HCT116 (cell line): ENCODE data around the gene CYP26B1. TPM values are rescaled to one million over a fixed set of nuclear protein-coding genes. Genes with fewer than 3 reads are reported as not detected.

Source experiments
- ATAC-seq: fragments of 200-7000 bp; cut with Tn5 transposase; 2 replicates; pipeline ENCODE4 v1.9.1; 2020; ENCODE audit warnings: mild to moderate bottlenecking, moderate library complexity
- BruUV-seq: library from RNA; stranded (reverse); fragments of 400-500 nt; replicated peaks from 2 replicates; lab custom pipeline; 2021; lab: Mats Ljungman, UMichigan
- CTCF ChIA-PET: fragments of 300-600 bp; sonication (Branson Sonifier 250); formaldehyde crosslinking; loops from one replicate; lab custom pipeline; 2021; ENCODE audit warnings: antibody characterized with exemption; lab: Charles Lee
- POLR2A ChIA-PET: fragments of 300-600, 350-600 bp; sonication (Branson Sonifier 250); formaldehyde crosslinking; loops from one replicate; lab custom pipeline; 2021; ENCODE audit warnings: antibody characterized with exemption; lab: Charles Lee
- RAD21 ChIA-PET, 2 experiments: fragments of 300-600 bp; sonication (Branson Sonifier 250); formaldehyde crosslinking; loops; one replicate each; lab custom pipeline; 2023; ENCODE audit warnings: low total read pairs in 2 of 2; ENCODE audit not compliant: uncharacterized antibody in 2 of 2, unreplicated experiment in 2 of 2, low non-redundant PET in 1 of 2; lab: Charles Lee
- DNase-seq: peaks from one replicate; pipeline ENCODE4 v3.0.0-alpha.2; 2010; ENCODE audit warnings: low read depth, low spot score
- H2AFZ ChIP-seq: fragments of 200-600 bp; shearing (Covaris generic), sonication (generic); 2 replicates; pipeline ENCODE4 v1.6.1; 2017; ENCODE audit warnings: low read depth, mixed run types, mixed read lengths, antibody characterized with exemption, low read length; ENCODE audit not compliant: poor library complexity, severe bottlenecking
- H3K27ac ChIP-seq: 2 replicates; pipeline ENCODE4 v1.5.1; 2012; ENCODE audit warnings: low read depth, low read length
- H3K27me3 ChIP-seq: fragments of 200-600 bp; sonication (generic); 2 replicates; pipeline ENCODE4 v1.6.1; 2016; ENCODE audit warnings: mixed run types, low read length, mixed read lengths; ENCODE audit not compliant: insufficient read depth
- H3K36me3 ChIP-seq, 2 experiments: fragments of 200-500 bp in 1 of 2; fragments of 200-600 bp in 1 of 2; sonication (Bioruptor generic) in 1 of 2; sonication (generic) in 1 of 2; 2 replicates each; pipeline versions ENCODE4 v1.5.1 to v1.6.1; 2014 to 2016; ENCODE audit warnings: low read length in 2 of 2, inconsistent platforms in 1 of 2, mixed read lengths in 1 of 2, mixed run types in 1 of 2; ENCODE audit not compliant: insufficient read depth in 2 of 2, control insufficient read depth in 1 of 2
- H3K4me1 ChIP-seq, 2 experiments: fragments of 200-600 bp in 1 of 2; sonication (generic) in 1 of 2; 2 replicates each; pipeline versions ENCODE4 v1.5.1 to v1.6.1; 2012 to 2017; ENCODE audit warnings: low read length in 2 of 2, inconsistent platforms in 1 of 2, mild to moderate bottlenecking in 1 of 2, mixed read lengths in 1 of 2, mixed run types in 1 of 2, moderate library complexity in 1 of 2; ENCODE audit not compliant: insufficient read depth in 2 of 2, control insufficient read depth in 1 of 2
- H3K4me2 ChIP-seq: fragments of 200-600 bp; sonication (generic); 2 replicates; pipeline ENCODE4 v1.6.1; 2017; ENCODE audit warnings: mixed run types, low read length, mixed read lengths
- H3K4me3 ChIP-seq, 2 experiments: fragments of 200-600 bp in 1 of 2; sonication (generic) in 1 of 2; replicated peaks in 1 of 2; 2 replicates each; pipeline ENCODE4 v1.5.1; 2011 to 2016; ENCODE audit warnings: low read length in 2 of 2, control low read depth in 1 of 2, low read depth in 1 of 2, mild to moderate bottlenecking in 1 of 2, mixed read lengths in 1 of 2, mixed run types in 1 of 2
- H3K79me2 ChIP-seq: fragments of 200-600 bp; sonication (generic); 2 replicates; pipeline ENCODE4 v1.6.1; 2017; ENCODE audit warnings: mild to moderate bottlenecking, mixed run types, low read length, moderate library complexity, mixed read lengths; ENCODE audit not compliant: insufficient read depth
- H3K9ac ChIP-seq: fragments of 200-600 bp; sonication (generic); 2 replicates; pipeline ENCODE4 v1.6.1; 2016; ENCODE audit warnings: low read length, mixed read lengths
- H3K9me2 ChIP-seq: fragments of 200-600 bp; sonication (generic), shearing (Covaris generic); 2 replicates; pipeline ENCODE4 v1.6.1; 2017; ENCODE audit warnings: mixed run types, mild to moderate bottlenecking, moderate library complexity; ENCODE audit not compliant: insufficient read depth
- H3K9me3 ChIP-seq, 2 experiments: fragments of 200-500 bp in 1 of 2; fragments of 200-600 bp in 1 of 2; sonication (Bioruptor generic) in 1 of 2; sonication (generic) in 1 of 2; 2 replicates each; pipeline ENCODE4 v1.6.1; 2014 to 2017; ENCODE audit warnings: low read length in 2 of 2, mixed read lengths in 2 of 2, inconsistent platforms in 1 of 2, low read depth in 1 of 2, mild to moderate bottlenecking in 1 of 2, mixed run types in 1 of 2, moderate library complexity in 1 of 2; ENCODE audit not compliant: control insufficient read depth in 1 of 2, insufficient read depth in 1 of 2
- H4K20me1 ChIP-seq: fragments of 200-600 bp; sonication (generic), shearing (Covaris generic); 2 replicates; pipeline ENCODE4 v1.6.1; 2017; ENCODE audit warnings: mixed run types, mild to moderate bottlenecking, moderate library complexity; ENCODE audit not compliant: insufficient read depth
- ATF3 ChIP-seq: IDR thresholded peaks from 2 replicates; pipeline ENCODE4 v1.6.1; 2012
- CBX3 ChIP-seq: IDR thresholded peaks from 2 replicates; pipeline ENCODE4 v1.6.1; 2012; ENCODE audit warnings: low read depth
- CEBPB ChIP-seq: IDR thresholded peaks from 2 replicates; pipeline ENCODE4 v1.6.1; 2012; ENCODE audit warnings: low read depth
- EGR1 ChIP-seq: IDR thresholded peaks from 2 replicates; pipeline ENCODE4 v1.6.1; 2012; ENCODE audit warnings: low read depth
- ELF1 ChIP-seq: IDR thresholded peaks from 2 replicates; pipeline ENCODE4 v1.6.1; 2012; ENCODE audit warnings: low read depth, borderline replicate concordance
- EZH2 ChIP-seq: fragments of 200-600 bp; sonication (generic); IDR thresholded peaks from 2 replicates; pipeline ENCODE4 v1.6.1; 2017; ENCODE audit warnings: antibody characterized with exemption, mixed run types
- EZH2phosphoT487 ChIP-seq: fragments of 200-600 bp; IDR thresholded peaks from 2 replicates; pipeline ENCODE4 v1.6.1; 2018; ENCODE audit warnings: antibody characterized with exemption, borderline replicate concordance
- FOSL1 ChIP-seq: IDR thresholded peaks from 2 replicates; pipeline ENCODE4 v1.6.1; 2012; ENCODE audit warnings: low read depth
- POLR2AphosphoS5 ChIP-seq: IDR thresholded peaks from 2 replicates; pipeline ENCODE4 v1.6.1; 2011; ENCODE audit warnings: mild to moderate bottlenecking, low read depth, low read length, moderate library complexity
- RAD21 ChIP-seq: IDR thresholded peaks from 2 replicates; pipeline ENCODE4 v1.6.1; 2012; ENCODE audit warnings: low read depth, mild to moderate bottlenecking
- SP1 ChIP-seq: IDR thresholded peaks from 2 replicates; pipeline ENCODE4 v1.6.1; 2012; ENCODE audit warnings: low read depth
- SRF ChIP-seq: IDR thresholded peaks from 2 replicates; pipeline ENCODE4 v1.6.1; 2012; ENCODE audit warnings: low read depth
- TCF7L2 ChIP-seq: IDR thresholded peaks from 2 replicates; pipeline ENCODE4 v1.7.0; 2011; ENCODE audit warnings: borderline replicate concordance, inconsistent platforms; ENCODE audit not compliant: insufficient read depth, insufficient read length; ENCODE audit errors: extremely low read depth
- YY1 ChIP-seq: IDR thresholded peaks from 2 replicates; pipeline ENCODE4 v1.6.1; 2011; ENCODE audit warnings: low read length, low read depth, moderate library complexity, mild to moderate bottlenecking; ENCODE audit not compliant: insufficient replicate concordance; ENCODE audit errors: extremely low read depth
- ZFX ChIP-seq: fragments of 450-650 bp; IDR thresholded peaks from 2 replicates; pipeline ENCODE4 v1.6.1; 2017
- ZNF274 ChIP-seq: fragments of 200-500 bp; sonication (Bioruptor generic); IDR thresholded peaks from 2 replicates; pipeline ENCODE4 v1.6.1; 2014; ENCODE audit warnings: mild to moderate bottlenecking, low read depth, low read length, inconsistent platforms
- intact Hi-C: fragments of 100-400 bp; cut with micrococcal nuclease; formaldehyde crosslinking; loops from 2 replicates; pipeline ENCODE4 v1.10.0; 2022
- total RNA-seq: library from RNA; stranded (reverse); gene quantifications from one replicate; pipeline ENCODE4 v1.2.1, GENCODE V29; 2021; ENCODE audit not compliant: unreplicated experiment
- TF ChIP-seq, protein P1 (sequence below): IDR thresholded peaks from 2 replicates; pipeline ENCODE4 v1.6.1; 2011; ENCODE audit warnings: mild to moderate bottlenecking, low read length, moderate library complexity; ENCODE audit not compliant: insufficient replicate concordance; ENCODE audit errors: extremely low read depth
- TF ChIP-seq, protein P2 (sequence below), 3 experiments: fragments of 200-600 bp in 1 of 3; sonication (generic) in 1 of 3; IDR thresholded peaks in 2 of 3; conservative IDR thresholded peaks in 1 of 3; 2 replicates each; pipeline ENCODE4 v1.5.1; 2012 to 2017; ENCODE audit warnings: low read depth in 2 of 3, low read length in 2 of 3, antibody characterized with exemption in 1 of 3, borderline replicate concordance in 1 of 3, control low read depth in 1 of 3, mild to moderate bottlenecking in 1 of 3, mixed read lengths in 1 of 3, mixed run types in 1 of 3, moderate library complexity in 1 of 3; ENCODE audit not compliant: insufficient read depth in 1 of 3
- TF ChIP-seq, protein P3 (sequence below): IDR thresholded peaks from 2 replicates; pipeline ENCODE4 v1.6.1; 2012

Gene CYP26B1
- total RNA-seq, 1 experiment from 2014 or later: 21.1 TPM

DNA sequence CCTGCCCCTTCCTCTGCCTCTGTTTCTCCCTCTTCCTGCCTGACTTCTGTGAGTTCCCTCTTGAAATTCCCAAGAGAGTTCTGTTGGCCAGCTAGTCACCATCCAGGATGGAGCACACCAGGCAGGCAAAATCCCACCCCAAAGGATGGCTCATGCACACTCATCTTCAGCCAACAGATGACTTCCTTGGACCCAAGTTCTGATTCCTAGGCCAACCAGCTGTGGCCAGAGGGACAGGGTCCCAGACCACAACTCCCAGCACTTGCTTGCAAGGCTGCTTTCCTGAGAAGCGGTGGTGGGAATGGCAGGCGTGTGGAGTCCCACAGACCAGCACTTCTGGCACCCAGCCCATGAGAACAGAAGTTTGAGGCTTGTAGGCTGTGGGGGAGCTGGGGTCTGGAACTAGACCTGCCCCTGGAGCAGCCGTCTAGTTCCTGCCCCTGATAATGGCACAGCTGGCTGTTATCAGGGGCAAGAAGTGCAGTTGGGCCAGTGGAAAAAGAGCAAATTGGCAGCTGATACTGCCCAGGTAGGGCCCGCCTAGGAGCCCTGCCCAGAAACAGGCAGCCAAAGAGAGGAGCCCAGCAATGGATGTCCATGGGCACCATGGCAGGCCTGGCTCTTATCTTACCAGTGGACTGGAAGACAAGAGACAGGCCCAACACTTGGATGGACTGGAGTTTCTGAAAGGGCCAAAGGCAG is 56.7 kb downstream of the CYP26B1 start:
- ATAC-seq: no peak
- Histone ChIP-seq H3K79me2 (no peaks in the 10 kb centered on the region), H2AFZ (no peak overlapping the region), H3K9me3 (no peaks in the 10 kb centered on the region), H4K20me1 (no peaks in the 10 kb centered on the region), H3K9me2 (no peaks in the 10 kb centered on the region), H3K27me3 (no peaks in the 10 kb centered on the region), H3K4me3 (no peak overlapping the region), H3K4me2 (no peak overlapping the region), H3K4me1 (peaks cover 0 to 8% of the 10 kb centered on the region in 2 experiments; a peak in 1 of 4 replicates), H3K36me3 (no peaks in the 10 kb centered on the region), H3K27ac (no peak overlapping the region), H3K9ac (no peak overlapping the region)
- TF ChIP-seq, protein P1, sequence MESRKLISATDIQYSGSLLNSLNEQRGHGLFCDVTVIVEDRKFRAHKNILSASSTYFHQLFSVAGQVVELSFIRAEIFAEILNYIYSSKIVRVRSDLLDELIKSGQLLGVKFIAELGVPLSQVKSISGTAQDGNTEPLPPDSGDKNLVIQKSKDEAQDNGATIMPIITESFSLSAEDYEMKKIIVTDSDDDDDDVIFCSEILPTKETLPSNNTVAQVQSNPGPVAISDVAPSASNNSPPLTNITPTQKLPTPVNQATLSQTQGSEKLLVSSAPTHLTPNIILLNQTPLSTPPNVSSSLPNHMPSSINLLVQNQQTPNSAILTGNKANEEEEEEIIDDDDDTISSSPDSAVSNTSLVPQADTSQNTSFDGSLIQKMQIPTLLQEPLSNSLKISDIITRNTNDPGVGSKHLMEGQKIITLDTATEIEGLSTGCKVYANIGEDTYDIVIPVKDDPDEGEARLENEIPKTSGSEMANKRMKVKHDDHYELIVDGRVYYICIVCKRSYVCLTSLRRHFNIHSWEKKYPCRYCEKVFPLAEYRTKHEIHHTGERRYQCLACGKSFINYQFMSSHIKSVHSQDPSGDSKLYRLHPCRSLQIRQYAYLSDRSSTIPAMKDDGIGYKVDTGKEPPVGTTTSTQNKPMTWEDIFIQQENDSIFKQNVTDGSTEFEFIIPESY: no peak
- no peak for TF ChIP-seq SRF
- TF ChIP-seq ZFX: no peak
- TF ChIP-seq ATF3: no peak
- TF ChIP-seq YY1: no peak
- no peak for TF ChIP-seq EZH2phosphoT487
- TF ChIP-seq EGR1: no peak
- TF ChIP-seq SP1: no peak
- TF ChIP-seq EZH2: no peak
- TF ChIP-seq RAD21: no peak
- no peak for TF ChIP-seq TCF7L2
- TF ChIP-seq, protein P2, sequence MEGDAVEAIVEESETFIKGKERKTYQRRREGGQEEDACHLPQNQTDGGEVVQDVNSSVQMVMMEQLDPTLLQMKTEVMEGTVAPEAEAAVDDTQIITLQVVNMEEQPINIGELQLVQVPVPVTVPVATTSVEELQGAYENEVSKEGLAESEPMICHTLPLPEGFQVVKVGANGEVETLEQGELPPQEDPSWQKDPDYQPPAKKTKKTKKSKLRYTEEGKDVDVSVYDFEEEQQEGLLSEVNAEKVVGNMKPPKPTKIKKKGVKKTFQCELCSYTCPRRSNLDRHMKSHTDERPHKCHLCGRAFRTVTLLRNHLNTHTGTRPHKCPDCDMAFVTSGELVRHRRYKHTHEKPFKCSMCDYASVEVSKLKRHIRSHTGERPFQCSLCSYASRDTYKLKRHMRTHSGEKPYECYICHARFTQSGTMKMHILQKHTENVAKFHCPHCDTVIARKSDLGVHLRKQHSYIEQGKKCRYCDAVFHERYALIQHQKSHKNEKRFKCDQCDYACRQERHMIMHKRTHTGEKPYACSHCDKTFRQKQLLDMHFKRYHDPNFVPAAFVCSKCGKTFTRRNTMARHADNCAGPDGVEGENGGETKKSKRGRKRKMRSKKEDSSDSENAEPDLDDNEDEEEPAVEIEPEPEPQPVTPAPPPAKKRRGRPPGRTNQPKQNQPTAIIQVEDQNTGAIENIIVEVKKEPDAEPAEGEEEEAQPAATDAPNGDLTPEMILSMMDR (IDR thresholded peaks at IDR 0.05 in 2 of 3, conservative IDR thresholded peaks at IDR 0.05 in 1 of 3; ENCODE audit: borderline replicate concordance in 1 of 3, insufficient read depth in 1 of 3, low read depth in 2 of 3, low read length in 2 of 3): no peak
- TF ChIP-seq ZNF274: no peak
- no peak for TF ChIP-seq POLR2AphosphoS5
- TF ChIP-seq CEBPB: no peak
- TF ChIP-seq, protein P3, sequence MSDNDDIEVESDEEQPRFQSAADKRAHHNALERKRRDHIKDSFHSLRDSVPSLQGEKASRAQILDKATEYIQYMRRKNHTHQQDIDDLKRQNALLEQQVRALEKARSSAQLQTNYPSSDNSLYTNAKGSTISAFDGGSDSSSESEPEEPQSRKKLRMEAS: no peak
- no peak for TF ChIP-seq FOSL1
- TF ChIP-seq CBX3: no peak
- TF ChIP-seq ELF1: no peak
- no peak for DNase-seq
- CTCF ChIA-PET: no interaction called here
- RAD21 ChIA-PET: no interaction called here
- BruUV-seq: no TSS peak
- intact Hi-C loops: no loop called here
- POLR2A ChIA-PET: no interaction called here
